Spleen (tissue), 11 donors: ENCODE data around the gene CNIH4. TPM values are rescaled to one million over a fixed set of nuclear protein-coding genes. Genes with fewer than 3 reads are reported as not detected.
"Not testable (repeated sequence)": the region's sequence is repeated elsewhere in the genome, so short reads cannot be mapped to it uniquely, and the experiment has no call there.

Experiments
- DNase-seq: peaks from one replicate; pipeline ENCODE4 v3.0.0-alpha.2; 2020
- H3K27ac ChIP-seq, 8 donors: fragments of 200-600 bp; sonication (generic) in 7 of 8; 1 replicate in 4 of 8; 2 replicates in 4 of 8; pipeline versions ENCODE4 v1.5.0 to v1.8.0; 2016 to 2021; ENCODE audit warnings: inconsistent platforms in 4 of 8, mild to moderate bottlenecking in 4 of 8, moderate library complexity in 1 of 8
- H3K27me3 ChIP-seq, 7 donors: fragments of 200-600 bp; sonication (generic) in 6 of 7; replicated peaks in 1 of 7; 1 replicate in 4 of 7; 2 replicates in 3 of 7; pipeline versions ENCODE4 v1.5.0 to v1.8.0; 2016 to 2021; ENCODE audit warnings: inconsistent platforms in 3 of 7, mild to moderate bottlenecking in 1 of 7
- H3K36me3 ChIP-seq, 6 donors: fragments of 200-600 bp; sonication (generic) in 5 of 6; 1 replicate in 4 of 6; 2 replicates in 2 of 6; pipeline versions ENCODE4 v1.5.0 to v1.8.0; 2016 to 2021; ENCODE audit warnings: inconsistent platforms in 2 of 6
- H3K4me1 ChIP-seq, 6 donors: fragments of 200-600 bp; sonication (generic) in 5 of 6; 1 replicate in 3 of 6; 2 replicates in 3 of 6; pipeline versions ENCODE4 v1.5.0 to v1.8.0; 2016 to 2021; ENCODE audit warnings: inconsistent platforms in 3 of 6
- H3K4me3 ChIP-seq, 8 donors: fragments of 200-600 bp; sonication (generic) in 7 of 8; 1 replicate in 4 of 8; 2 replicates in 4 of 8; pipeline versions ENCODE4 v1.5.0 to v1.8.0; 2016 to 2021; ENCODE audit warnings: inconsistent platforms in 4 of 8, mild to moderate bottlenecking in 4 of 8, moderate library complexity in 2 of 8
- H3K9me3 ChIP-seq, 8 donors: fragments of 200-600 bp; sonication (generic) in 7 of 8; 1 replicate in 4 of 8; 2 replicates in 4 of 8; pipeline versions ENCODE4 v1.5.0 to v1.8.0; 2016 to 2021; ENCODE audit warnings: inconsistent platforms in 4 of 8
- POLR2A ChIP-seq, 3 donors: fragments of 450-650 bp; IDR thresholded peaks; one replicate each; pipeline ENCODE4 v1.5.1; 2017; ENCODE audit warnings: antibody characterized with exemption in 3 of 3, mild to moderate bottlenecking in 1 of 3
- POLR2AphosphoS5 ChIP-seq, 3 donors: sonication (generic); formaldehyde crosslinking; IDR thresholded peaks; one replicate each; pipeline ENCODE4 v1.5.1; 2017; ENCODE audit warnings: antibody characterized with exemption in 3 of 3
- WGBS, 5 donors: extraction: QIAGEN DNeasy Blood & Tissue Kit in 3 of 5; methylation state at CpG; one replicate each; pipeline versions ENCODE4 v1.1.5 to v1.1.7; 2013 to 2018; 5-methylcytosine and 5-hydroxymethylcytosine counted together
- intact Hi-C: fragments of 100-400 bp; cut with DNase I; formaldehyde crosslinking; loops from one replicate; pipeline ENCODE4 v1.15.0; 2023; ENCODE audit warnings: low total_unique reads
- polyA plus RNA-seq, 3 donors: library from polyadenylated mRNA; stranded (reverse); fragments of 200-250 nt; gene quantifications; one replicate each; pipeline ENCODE4 v1.2.1, GENCODE V29; 2013
- total RNA-seq, 7 donors: library from RNA; depleted of rRNA in 3 of 7; stranded (reverse); fragments of >200 nt in 3 of 7; fragmentation: NEBNext Ultra II Directional in 4 of 7; extraction: Animal tissue kit (Norgen Biotek cat#: 25700) in 4 of 7; gene quantifications; one replicate each; pipeline versions ENCODE4 v1.1.0 to v1.2.1, GENCODE V29; 2016 to 2021
- TF ChIP-seq, protein P1 (sequence below), 11 experiments: fragments of 200-600 bp in 7 of 11; fragments of 450-650 bp in 4 of 11; sonication (generic) in 4 of 11; IDR thresholded peaks in 8 of 11; conservative IDR thresholded peaks in 3 of 11; 1 replicate in 7 of 11; 2 replicates in 4 of 11; pipeline versions ENCODE4 v1.4.0 to v1.8.0; 2016 to 2021; ENCODE audit warnings: antibody characterized with exemption in 11 of 11, inconsistent platforms in 4 of 11, mild to moderate bottlenecking in 1 of 11
- donor health status: healthy with polysubstance abuse.
- donor health status: DM: no; HTN: no; CAD: no; lungs with moderate emphysema.
- donor health status: DM: no; HTN: no; CAD: no.
- donor health status: Bipolar disorder and iron deficiency.
- donor health status: healthy.
- donor health status: DM: no; HTN: no; CAD: no.
- donor health status: DM: yes; HTN: yes; CAD: no.

Gene CNIH4
- total and polyA plus RNA-seq, 10 donors = 19.3 to 47.1 (median 31.4) TPM

DNA sequence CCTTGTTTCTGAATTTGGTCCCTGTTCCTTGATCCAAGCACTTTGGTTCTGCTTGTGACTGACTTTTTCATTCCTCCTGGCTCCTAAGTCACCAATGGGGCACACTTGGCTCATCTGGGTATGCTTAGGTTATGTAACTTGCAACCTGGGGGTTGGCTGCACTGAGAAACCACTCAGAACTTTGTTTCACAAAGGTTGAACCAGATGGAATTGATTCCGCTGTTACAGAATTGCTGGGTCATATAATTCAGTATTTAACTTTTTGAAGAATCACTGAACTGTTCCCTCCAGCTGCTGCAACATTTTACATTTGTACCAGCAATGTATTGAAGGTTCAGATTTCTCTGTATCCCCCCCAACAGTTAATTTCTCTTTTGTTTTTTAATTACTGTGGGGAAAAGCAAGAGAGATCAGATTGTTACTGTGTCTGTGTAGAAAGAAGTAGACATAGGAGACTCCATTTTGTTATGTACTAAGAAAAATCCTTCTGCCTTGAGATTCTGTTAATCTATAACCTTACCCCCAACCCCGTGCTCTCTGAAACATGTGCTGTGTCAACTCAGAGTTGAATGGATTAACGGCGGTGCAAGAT, 17.1 kb upstream of the CNIH4 start:
- intact Hi-C loops = no loop called here
- Histone ChIP-seq H3K27ac (no peak overlapping the region), H3K4me1 (peaks cover 0 to 11% (median 6%) of the 10 kb centered on the region in 6 donors)

DNA sequence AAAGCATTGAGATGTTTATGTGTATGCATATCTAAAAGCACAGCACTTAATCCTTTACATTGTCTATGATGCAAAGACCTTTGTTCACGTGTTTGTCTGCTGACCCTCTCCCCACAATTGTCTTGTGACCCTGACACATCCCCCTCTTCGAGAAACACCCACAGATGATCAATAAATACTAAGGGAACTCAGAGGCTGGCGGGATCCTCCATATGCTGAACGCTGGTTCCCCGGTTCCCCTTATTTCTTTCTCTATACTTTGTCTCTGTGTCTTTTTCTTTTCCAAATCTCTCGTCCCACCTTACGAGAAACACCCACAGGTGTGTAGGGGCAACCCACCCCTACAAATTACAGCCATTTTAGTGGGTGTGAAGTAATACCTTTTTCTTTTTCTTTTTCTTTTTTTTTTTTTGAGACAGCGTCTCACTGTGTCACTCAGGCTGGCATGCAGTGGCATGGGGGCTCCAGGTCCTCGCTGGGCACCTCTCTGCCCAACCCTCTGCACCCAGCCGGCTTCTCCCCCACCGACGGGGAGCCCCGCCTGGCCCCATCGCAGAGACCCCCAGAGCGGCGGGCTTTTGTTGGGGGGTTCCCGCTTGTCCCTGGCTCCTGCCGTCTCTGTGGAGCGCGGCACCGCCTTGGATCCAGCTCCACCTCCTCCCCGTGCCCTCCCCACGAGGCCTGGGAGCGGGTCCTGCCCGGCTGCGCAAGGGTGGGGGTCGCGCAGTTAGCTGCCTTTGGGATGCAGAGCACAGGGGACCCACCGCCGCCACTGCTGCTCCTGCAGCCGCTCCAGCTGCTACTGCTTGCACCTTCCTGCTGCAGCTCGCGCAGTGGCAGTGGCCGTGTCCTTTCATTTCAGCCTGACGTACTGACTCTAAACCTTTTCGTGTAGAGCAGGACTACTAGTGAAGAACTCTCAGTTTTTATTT, 16.0 kb upstream of the CNIH4 start:
- H3K9me3 ChIP-seq = peaks cover 0 to 29% (median 25%) of the 10 kb centered on the region in 8 donors
- peak; percentile 86 for DNase-seq
- peak in 2 of 3 donors; percentile 10 to 39 for TF ChIP-seq POLR2AphosphoS5 (IDR thresholded peaks at IDR 0.05)
- H3K27me3 ChIP-seq, intact Hi-C loops, H3K27ac ChIP-seq, H3K36me3 ChIP-seq: not testable (repeated sequence)
- H3K4me1 ChIP-seq = peaks cover 0 to 11% (median 6%) of the 10 kb centered on the region in 6 donors
- WGBS, 5 donors = 6 to 18% (median 8%) methylated on average over 23 to 31 of the region's 36 CpGs
- H3K4me3 ChIP-seq = peak overlapping the region; percentile 23 to 70 (median 42)

More for the DNA sequence above, 17.1 kb upstream of the CNIH4 start:
- Histone ChIP-seq H3K27me3 (peaks cover 0 to 6% (median 0%) of the 10 kb centered on the region in 7 donors), H3K36me3 (no peaks in the 10 kb centered on the region), H3K9me3 (peaks cover 0 to 22% (median 20%) of the 10 kb centered on the region in 8 donors), H3K4me3 (no peak overlapping the region)
- no peak for DNase-seq
- TF ChIP-seq POLR2AphosphoS5 (IDR thresholded peaks at IDR 0.05) (no peak), POLR2A (IDR thresholded peaks at IDR 0.05) (no peak)
- TF ChIP-seq, protein P1, sequence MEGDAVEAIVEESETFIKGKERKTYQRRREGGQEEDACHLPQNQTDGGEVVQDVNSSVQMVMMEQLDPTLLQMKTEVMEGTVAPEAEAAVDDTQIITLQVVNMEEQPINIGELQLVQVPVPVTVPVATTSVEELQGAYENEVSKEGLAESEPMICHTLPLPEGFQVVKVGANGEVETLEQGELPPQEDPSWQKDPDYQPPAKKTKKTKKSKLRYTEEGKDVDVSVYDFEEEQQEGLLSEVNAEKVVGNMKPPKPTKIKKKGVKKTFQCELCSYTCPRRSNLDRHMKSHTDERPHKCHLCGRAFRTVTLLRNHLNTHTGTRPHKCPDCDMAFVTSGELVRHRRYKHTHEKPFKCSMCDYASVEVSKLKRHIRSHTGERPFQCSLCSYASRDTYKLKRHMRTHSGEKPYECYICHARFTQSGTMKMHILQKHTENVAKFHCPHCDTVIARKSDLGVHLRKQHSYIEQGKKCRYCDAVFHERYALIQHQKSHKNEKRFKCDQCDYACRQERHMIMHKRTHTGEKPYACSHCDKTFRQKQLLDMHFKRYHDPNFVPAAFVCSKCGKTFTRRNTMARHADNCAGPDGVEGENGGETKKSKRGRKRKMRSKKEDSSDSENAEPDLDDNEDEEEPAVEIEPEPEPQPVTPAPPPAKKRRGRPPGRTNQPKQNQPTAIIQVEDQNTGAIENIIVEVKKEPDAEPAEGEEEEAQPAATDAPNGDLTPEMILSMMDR (IDR thresholded peaks at IDR 0.05 in 8 of 11, conservative IDR thresholded peaks at IDR 0.05 in 3 of 11) = no peak
- 52 to 83% (median 75%) methylated on average over 2 to 3 of the region's 4 CpGs for WGBS, 5 donors

DNA sequence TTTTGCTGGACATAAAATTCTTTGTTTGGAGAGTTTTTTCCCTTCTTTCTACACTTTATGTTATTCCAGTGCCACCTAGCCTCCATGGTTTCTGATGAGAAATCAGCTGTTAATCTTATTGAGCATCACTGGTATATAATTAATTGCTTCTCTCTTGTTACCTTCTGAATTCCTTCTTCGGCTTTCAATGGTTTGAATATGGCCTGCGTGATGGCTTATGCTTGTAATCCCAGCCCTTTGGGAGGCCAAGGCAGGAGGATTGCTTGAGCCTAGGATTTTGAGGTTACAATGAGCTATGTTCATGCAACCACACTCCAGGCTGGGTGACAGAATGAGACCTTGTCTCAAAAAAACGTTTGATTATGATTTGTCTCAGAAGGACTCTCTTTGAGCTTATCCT, 13.0 kb upstream of the CNIH4 start:
- H3K9me3 ChIP-seq = peaks cover 0 to 29% (median 25%) of the 10 kb centered on the region in 8 donors
- no peak overlapping the region for H3K4me3 ChIP-seq
- H3K27me3 ChIP-seq = peaks cover 0 to 11% (median 0%) of the 10 kb centered on the region in 7 donors
- no peak for DNase-seq
- TF ChIP-seq, protein P1 (IDR thresholded peaks at IDR 0.05 in 8 of 11, conservative IDR thresholded peaks at IDR 0.05 in 3 of 11) = no peak
- no peak for TF ChIP-seq POLR2AphosphoS5 (IDR thresholded peaks at IDR 0.05)
- TF ChIP-seq POLR2A (IDR thresholded peaks at IDR 0.05) = no peak
- WGBS, 5 donors = 41 to 63% (median 42%) methylated on average over 3 of the region's 3 CpGs
- no peaks in the 10 kb centered on the region for H3K36me3 ChIP-seq
- H3K4me1 ChIP-seq = peaks cover 0 to 11% (median 6%) of the 10 kb centered on the region in 6 donors
- intact Hi-C loops = no loop called here
- no peak overlapping the region for H3K27ac ChIP-seq

DNA sequence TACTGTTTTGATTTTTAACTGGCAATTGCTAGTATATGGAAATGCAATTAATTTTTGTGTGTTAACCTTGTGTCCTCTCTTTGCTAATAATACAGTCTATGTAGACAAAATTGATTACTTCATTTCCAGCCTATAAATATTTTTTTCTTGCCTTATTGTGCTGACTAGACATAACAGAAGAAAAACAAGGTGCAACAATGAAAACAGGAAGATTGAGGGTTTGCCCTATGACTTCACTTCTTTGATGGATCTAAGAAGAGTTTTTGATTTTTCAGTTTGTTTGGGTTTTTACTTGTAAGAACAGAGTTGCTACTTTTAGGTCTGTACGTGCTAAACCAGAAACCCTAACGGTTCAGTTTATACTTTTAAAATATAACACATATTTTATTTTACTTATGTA, 8.5 kb upstream of the CNIH4 start:
- H3K27me3 ChIP-seq = peaks cover 0 to 6% (median 0%) of the 10 kb centered on the region in 7 donors
- peaks cover 0 to 22% (median 20%) of the 10 kb centered on the region in 8 donors for H3K9me3 ChIP-seq
- 72 to 80% (median 76%) methylated on average over 2 of the region's 2 CpGs for WGBS, 5 donors
- no peak overlapping the region for H3K27ac ChIP-seq
- DNase-seq = no peak
- intact Hi-C loops = no loop called here
- no peaks in the 10 kb centered on the region for H3K36me3 ChIP-seq
- no peak overlapping the region for H3K4me3 ChIP-seq
- no peaks in the 10 kb centered on the region for H3K4me1 ChIP-seq
- TF ChIP-seq POLR2AphosphoS5 (IDR thresholded peaks at IDR 0.05) = no peak
- TF ChIP-seq, protein P1 (IDR thresholded peaks at IDR 0.05 in 8 of 11, conservative IDR thresholded peaks at IDR 0.05 in 3 of 11) = no peak
- TF ChIP-seq POLR2A (IDR thresholded peaks at IDR 0.05) = no peak

DNA sequence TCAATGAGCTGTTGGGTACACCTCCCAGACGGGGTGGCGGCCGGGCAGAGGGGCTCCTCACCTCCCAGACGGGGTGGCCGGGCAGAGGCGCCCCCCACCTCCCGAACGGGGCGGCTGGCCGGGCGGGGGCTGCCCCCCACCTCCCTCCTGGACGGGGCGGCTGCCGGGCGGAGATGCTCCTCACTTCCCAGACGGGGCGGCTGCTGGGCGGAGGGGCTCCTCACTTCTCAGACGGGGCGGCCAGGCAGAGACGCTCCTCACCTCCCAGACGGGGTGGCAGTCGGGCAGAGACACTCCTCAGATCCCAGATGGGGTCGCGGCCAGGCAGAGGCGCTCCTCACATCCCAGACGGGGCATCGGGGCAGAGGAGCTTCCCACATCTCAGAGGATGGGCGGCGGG, 7.0 kb upstream of the CNIH4 start:
- DNase-seq, H3K27ac ChIP-seq, H3K4me3 ChIP-seq, intact Hi-C loops, H3K4me1 ChIP-seq, H3K36me3 ChIP-seq, H3K9me3 ChIP-seq, H3K27me3 ChIP-seq: not testable (repeated sequence)
- WGBS, 5 donors = 89 to 97% (median 94%) methylated on average over 15 to 30 of the region's 30 CpGs

DNA sequence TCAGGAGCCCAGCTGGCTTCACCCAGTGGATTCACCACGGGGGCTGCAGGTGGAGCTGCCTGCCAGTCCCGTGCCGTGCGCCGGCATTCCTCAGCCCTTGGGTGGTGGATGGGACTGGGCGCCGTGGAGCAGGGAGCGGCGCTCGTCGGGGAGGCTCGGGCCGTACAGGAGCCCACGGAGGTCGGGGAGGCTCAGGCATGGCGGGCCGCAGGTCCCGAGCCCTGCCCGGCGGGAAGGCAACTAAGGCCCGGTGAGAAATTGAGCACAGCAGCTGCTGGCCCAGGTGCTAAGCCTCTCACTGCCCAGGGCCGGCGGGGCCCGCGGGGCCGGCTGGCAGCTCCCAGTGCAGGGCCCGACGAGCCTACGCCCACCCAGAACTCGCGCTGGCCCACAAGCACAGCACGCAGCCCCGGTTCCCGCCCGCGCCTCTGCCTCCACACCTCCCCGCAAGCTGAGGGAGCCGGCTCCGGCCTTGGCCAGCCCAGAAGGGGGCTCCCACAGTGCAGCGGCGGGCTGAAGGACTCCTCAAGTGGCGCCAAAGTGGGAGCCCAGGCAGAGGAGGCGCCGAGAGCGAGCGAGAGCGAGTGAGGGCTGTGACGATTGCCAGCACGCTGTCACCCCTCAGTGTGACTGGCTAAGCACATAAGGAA, 4.1 kb upstream of the CNIH4 start:
- H3K27me3 ChIP-seq, H3K9me3 ChIP-seq, H3K36me3 ChIP-seq, DNase-seq, H3K4me3 ChIP-seq, intact Hi-C loops, H3K27ac ChIP-seq: not testable (repeated sequence)
- WGBS, 5 donors = 94 to 96% (median 94%) methylated on average over 26 to 49 of the region's 49 CpGs
- peaks cover 2 to 11% (median 5%) of the 10 kb centered on the region in 6 donors for H3K4me1 ChIP-seq
